Stimulated activated CD4-positive, alpha-beta T cell treated with anti-CD3 and anti-CD28 coated beads, Interleukin-15, amount 100 ng/mL, for 48 hours (primary cell): ENCODE measurements around the gene MTCL3.

Experiments used
- DNase-seq, 2 donors: peaks; one replicate each; pipeline ENCODE4 v3.0.0-alpha.2; 2020; ENCODE audit warnings: low read depth in 2 of 2

The MTCL3 gene

DNA sequence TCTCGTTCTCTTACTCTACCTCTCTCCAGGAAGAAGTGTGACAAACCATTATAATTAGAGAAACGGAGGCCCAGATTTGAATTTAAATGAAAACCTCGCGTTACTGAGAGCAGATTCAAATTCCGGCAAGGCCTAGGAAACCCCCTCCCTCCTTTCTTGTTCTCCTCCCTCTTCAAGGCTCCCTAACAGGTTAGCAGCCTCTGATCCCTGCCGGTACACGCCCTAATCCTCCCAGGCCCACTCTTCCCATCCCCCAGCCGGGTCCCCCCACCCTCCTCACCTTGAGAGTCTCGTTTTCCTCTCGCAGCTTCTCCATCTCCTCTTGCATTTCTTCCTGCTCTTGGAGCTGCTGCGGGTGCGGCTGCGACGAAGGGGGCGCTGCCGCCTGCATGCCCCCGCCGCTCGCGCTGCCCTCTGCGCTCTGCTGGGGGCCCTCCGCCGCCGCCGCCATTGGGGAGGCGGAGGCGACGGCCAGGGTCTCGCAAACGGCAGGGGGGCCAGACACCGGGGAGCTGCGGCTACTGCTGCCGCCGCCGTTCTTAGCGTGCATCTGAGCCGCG is 3.8 kb downstream of the MTCL3 start:
- no peak for DNase-seq

DNA sequence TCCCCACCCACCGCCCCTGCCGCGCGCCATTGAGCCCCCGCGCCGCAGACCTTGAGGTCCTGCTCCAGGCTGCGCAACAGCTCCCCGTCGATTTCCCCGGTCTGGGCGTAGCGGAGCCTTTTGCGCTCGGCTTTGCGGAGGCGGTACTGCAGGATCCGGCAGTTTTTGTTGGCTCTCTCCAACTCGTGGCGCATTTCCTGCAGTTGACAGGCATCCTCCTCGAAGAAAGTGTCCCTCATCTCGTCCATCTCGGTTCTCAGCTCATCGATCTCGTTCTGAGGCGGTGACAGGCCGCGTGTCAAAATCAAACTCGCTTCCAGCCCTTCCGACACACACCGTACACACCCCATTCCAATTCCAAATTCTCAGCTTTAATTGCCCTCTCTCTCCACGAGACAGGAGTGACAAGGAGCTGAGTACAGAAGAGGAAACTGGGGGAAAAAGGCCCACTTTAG is 4.3 kb downstream of the MTCL3 start:
- peak; percentile 4 to 35 for DNase-seq

DNA sequence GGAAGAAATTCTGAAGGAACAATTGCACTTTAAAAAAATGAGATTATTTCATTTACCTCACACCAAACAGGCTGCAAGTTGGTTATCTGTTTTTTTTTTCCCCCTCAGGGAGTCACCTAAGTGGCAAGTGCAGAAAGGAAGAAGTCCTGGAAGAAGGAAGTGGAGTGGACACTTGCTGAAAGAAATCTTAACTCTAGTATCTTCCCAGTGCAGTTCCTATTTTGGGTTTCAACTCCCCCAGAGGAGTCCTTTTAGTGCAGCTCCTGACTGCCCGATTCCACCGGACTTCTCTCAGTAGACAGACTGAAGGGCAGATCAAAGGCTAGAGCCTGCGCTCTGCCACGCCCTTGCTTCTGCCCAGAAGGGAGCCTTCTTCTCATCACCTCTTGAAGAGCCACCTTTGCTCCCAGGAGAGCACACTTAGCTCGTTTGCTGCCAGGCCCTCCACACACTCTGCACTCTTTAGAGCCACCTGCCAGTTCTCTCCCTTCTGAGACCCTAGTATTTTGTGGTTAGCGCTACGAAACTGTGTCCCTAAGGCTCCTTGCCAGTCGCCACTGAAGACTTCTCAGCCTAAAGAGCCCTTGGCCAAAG is 4.9 kb downstream of the MTCL3 start:
- no peak for DNase-seq

DNA sequence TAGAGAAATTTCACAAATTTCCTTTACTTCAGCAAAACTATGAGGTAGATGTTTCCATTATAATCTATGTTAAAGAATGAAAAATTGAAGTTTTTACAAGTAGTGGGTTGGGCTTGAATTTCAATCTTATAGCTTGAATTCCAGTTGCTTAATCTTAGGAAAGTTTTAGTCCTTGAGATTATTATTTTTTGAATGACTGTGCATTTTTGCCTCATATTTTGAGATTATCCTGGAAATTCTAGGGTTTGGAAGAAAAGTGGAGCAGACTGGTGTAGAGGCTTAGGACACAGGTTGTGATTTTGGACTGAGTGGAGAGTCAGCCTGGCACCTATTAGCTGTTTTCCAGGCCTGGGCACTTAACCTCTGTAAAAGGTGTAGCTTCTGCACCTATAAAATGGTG is 5.7 kb downstream of the MTCL3 start:
- DNase-seq: no peak

DNA sequence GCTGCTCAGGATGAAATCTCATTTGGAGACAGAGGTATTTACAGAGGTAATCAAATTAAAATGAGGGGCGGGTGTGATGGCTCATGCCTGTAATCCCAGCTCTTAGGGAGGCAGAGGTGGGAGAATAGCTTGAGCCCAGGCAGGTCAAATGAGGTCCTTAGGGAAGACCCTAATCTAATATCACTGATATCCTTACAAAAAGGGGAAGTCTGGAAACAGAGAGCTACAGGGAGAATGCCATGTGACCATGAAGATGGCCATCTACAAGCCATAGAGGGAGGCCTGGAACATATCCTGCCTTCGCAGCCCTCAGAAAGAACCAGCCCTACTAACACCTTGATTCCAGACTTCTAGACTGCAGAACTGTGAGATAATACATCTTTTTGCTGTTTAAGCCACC is 8.3 kb downstream of the MTCL3 start:
- DNase-seq: no peak

DNA sequence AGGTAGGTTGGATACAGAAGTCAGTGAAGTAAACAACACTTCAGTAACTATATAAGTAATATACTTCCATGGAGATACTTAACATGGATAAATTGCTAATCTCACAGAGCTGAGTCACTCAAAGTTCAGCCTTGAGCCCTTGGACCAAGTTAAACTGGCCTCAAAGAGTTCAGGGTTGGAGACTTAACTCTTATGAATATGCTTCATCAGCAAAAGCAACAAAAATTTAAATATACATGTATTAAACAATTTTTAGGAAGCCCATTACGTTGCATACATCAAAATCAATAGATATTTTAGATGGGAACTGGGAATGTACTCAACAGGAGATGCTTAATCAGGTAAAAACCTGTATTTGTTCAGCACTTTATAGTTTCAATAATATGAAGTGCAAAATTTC is 12.2 kb downstream of the MTCL3 start:
- no peak for DNase-seq

DNA sequence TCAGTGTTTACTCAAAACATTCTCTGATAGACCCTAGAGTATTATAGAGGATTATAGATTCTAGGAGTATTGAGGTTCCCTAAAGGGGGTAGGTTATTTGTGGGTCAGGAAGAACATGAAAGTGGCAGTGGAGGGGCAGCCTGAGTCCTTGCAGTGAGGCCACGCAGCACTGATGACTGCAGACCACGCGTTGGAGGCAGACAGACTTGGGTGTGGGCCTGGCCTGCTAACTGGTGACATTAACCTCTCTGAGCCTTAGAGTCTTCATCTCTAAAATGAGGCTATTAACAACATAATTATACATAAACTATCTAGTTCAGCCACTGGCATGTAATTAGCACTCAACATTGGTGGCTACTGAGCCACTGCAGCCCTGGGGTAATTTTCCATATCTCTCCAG is 16.1 kb downstream of the MTCL3 start:
- DNase-seq: no peak

DNA sequence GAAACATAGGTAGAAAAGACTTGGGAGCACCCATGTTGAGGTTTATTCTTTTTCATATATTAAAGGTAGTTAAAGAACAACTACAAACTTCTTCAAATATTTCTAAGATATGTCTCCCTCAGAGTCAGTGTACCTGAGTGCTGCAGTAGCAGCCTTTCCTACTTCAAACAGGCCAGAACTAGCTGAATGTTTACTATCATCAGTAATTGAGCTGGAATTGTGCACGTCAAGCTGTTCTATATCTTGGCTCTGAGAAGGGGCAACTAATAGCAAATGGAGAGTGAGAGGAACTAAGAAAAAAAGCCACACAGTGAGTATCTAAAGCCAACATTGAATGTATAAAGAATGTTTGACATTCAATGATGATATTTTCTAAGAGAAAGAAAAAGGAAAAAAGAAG is 21.7 kb downstream of the MTCL3 start:
- no peak for DNase-seq

DNA sequence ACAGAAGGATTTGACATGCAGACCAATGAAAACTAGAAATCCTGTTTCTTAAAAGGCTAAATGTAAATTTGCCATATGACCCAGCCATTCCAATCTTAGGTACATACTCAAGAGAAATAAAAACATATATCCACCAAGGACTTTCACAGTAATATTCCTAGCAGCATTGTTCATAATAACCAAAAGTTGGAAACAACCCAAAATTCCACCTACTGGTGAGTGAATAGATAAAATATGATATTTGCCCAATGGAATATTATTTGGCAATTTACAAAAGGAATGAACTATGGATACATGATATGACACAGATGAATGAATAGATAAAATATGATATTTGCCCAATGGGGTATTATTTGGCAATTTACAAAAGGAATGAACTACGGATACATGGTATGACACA is 22.7 kb downstream of the MTCL3 start:
- no peak for DNase-seq

DNA sequence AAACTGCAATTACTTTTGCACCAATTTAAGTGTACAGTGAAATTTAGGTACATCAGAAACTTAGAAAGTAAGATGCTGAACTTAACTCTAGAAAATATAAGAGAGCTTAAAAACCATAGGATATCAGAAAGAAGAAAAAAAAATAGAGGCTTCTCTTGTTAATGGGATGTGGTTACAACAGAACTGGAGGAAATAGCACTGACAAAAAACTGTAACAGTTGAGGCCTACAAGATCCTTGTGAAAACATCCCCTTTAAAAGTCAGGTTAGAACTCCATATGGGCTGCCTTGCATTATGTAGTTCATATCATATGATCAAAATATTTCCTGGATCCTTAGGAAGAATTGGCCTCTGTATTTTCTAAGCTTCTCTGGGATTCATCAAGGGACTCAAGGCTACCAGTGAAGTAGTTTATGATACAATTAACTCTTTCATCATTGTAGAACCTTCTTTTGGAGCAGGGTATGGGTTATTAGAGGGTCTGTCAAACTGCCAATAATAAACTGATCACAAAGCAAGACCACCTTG is 24.8 kb downstream of the MTCL3 start:
- no peak for DNase-seq

DNA sequence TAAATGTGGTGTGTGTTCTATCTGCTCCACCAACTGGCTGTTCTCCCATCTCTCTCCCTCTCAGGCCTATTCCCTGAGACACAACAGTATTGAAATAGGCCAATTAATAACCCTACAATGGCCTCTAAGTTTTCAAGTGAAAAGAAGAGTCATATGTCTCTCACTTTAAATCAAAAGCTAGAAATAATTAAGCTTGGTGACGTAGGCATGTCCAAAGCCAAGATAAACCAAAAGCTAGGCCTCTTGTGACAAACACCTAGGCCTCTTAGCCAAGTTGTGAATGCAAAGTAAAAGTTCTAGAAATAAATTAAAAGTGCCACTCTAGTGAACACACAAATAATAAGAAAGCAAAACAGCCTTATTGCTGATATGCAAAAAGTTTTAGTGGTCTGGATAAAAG is 29.9 kb downstream of the MTCL3 start:
- no peak for DNase-seq

DNA sequence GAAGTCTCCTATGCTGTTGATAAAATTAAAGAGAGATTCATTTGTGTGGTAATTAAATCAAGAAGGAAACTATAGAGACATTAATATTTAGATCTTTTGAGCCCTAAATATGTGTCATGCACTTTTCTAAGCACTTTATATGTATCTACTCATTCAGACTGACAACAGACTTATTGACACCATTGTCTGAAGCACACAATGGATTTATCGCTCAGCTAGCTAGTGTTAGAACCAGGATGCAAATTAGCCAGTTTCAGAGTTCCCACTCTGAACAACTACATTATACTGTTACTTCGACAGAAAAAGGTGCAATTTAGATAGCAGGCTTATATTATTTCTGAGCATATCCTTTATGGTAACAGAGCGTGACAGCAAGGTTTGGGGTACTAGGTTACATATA is 32.2 kb downstream of the MTCL3 start:
- DNase-seq: no peak

DNA sequence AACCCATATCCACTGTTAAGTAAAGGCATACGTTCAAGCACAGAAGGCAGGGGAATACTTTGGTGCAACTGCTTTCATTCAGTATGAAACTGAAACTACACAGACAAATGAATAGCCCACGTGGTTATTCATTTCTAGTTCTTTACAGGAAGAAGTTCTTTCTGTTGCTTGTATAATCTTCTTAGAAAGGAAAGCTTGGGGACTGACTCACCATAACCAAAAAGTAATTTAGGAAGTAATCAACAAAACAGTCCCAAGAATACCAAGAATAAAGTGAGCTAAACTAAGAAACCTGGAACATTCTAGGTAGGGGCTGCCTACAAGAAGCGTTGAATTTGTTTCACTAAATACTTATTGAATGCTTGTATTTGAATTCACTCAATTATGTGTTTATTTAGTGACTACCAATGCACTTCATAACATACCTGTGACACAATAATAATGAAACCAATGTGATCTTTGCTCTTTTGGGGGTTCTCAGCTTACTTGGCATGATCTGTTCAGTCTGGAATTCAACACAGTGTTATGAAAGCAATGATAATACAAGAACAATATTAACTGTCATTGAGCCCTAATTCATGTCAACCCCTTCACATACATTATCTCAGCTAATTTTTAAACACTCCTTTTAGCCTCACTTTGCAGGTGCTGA is 34.8 kb downstream of the MTCL3 start:
- no peak for DNase-seq

DNA sequence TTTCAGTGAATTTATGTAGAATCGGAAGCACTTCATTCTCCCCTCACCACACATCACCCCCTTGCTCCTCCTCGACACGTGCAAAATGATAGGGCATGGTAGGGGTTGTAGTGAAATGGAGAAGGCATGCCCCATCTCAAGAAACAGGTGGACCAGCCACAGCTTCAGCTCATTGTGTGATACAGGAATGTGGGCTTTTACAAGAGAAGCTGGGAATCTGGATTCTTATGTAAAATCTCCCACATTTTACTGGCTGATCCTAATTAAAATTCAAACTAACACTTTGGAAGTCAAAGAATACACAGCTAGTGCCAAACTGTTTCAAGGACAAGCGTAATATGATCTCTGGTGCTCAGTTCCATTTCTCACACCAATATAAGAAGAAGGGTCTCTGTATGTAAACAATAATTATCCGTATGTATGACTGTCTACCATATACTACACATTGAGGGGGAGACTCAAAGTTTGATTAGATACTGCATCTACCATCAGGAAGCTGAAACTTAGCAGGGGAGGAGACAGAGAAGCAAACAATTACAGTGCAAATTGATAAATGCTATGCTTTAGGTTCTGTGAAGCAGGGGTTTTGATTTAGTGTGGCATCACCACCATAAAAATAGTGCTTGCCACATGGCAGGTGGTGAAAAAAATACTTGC is 35.6 kb downstream of the MTCL3 start:
- no peak for DNase-seq

DNA sequence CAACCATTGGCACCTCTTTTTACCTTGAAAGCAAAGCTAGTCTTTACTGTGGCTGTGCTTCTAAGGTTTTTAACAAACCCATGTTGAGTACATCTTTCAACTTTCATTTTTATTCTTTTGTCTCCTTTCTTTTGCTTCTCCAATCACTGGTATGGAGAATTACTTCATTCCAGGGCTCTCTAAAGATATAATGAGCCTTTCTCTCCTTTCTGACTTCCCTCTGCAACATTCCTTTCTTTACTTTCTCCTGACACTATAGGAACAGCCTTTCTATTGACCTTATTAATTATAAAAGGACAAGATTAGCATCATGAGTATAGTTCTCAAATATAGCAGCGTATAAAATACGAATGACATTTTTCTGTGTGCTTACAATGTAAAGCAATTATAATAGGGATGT is 36.8 kb downstream of the MTCL3 start:
- no peak for DNase-seq

DNA sequence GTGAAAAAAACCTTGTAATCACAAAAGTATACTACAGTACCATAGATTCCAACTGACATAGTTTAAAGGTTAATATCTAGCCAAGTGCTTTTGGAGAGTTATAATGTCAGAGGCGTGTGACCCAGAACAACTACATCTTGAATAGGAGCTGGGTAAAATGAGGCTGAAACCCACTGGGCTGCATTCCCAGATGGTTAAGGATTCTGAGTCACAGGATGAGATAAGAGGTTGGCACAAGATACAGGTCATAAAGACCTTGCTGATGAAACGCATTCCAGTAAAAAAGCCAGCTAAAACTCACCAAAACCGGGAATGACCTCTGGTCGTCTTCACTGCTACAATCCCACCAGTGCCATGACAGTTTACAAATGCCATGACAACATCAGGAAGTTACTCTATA is 37.5 kb downstream of the MTCL3 start:
- DNase-seq: no peak

DNA sequence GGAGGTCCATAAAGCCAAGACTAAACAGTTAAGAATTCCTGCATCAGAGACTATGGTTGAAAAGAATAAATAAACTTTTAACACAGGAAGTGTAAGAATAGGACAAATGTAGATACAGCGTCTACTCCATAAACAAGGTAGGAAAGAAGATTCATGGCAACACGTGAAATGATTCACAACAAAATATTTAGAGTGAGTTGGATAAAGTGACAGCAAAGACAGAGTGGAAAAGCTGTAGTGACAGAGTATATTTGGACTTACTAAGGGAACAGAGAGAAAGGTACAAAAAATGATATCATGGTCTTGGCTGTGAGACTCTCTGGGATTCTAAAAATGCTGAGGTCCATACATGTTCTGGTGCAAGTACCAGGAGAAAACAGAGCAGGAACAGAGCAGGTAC is 38.0 kb downstream of the MTCL3 start:
- no peak for DNase-seq

DNA sequence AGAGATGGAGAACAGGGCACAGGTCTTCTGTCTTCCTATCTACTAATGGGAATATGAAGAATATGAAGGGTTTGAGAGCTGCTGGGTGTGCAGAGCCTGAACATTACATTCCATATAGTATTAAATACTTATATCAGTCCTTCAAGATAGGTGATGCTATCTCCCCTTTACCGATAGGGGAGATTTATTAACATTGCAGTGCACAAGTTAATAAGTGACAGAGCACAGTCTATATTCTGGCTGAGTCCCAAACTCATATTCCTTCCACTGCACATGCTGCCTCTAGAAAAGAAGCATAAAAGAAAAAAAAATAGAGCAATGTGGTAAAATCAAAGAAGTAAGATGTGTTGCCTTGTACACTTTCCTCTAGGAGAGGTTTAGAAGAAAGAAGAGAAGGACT is 41.5 kb downstream of the MTCL3 start:
- no peak for DNase-seq

DNA sequence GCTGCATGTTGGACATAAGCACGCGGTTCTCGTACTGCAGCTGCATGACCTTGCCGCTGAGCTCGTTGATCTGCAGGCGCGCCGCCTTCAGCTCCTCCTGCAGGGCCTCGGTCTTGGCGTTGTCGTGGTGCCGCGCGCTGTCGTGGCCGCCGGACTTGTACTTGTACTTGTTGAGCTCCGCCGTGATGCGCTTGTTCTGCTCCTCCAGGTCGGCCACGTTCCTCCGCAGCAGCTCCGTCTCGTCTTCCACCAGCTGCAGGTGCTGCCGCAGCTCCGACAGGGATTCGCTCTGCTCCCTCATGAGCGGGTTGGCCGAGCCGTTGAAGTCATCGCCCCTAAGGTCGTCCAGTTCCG is 43.3 kb downstream of the MTCL3 start:
- DNase-seq: no peak

DNA sequence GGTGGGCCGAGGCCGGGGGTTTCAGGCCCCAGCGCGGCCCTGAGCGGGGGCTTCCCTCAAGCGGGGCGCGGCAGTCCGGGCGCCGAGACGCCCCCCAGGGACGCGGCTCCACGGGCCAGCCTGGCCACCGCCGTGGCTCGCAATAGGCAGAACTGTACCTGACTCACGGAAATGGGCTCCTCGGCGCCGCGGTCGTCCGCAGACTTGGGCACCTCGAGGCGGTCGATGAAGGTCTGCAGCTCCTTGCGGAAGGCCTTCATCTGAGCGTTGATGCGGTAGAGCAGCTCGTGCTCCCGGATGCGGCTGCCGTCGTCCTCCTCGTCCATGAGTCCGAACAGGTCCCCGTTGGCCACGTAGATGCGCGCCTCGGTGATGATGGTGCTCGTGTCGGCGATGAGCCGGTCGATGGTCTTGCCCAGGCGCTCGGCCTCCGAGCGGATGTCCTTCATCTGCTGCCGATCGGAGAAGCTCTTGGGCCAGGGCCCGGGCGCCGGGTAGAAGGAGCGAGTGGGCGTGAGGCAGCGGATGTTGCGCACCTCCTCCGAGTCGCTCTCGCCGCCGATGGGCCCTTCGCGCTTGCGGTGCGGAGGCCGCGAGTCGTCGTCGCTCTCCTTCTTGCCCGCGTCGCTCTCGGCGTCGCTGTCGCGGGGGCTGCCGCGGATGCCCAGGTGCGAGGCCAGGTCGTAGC is 43.9 kb downstream of the MTCL3 start:
- no peak for DNase-seq

DNA sequence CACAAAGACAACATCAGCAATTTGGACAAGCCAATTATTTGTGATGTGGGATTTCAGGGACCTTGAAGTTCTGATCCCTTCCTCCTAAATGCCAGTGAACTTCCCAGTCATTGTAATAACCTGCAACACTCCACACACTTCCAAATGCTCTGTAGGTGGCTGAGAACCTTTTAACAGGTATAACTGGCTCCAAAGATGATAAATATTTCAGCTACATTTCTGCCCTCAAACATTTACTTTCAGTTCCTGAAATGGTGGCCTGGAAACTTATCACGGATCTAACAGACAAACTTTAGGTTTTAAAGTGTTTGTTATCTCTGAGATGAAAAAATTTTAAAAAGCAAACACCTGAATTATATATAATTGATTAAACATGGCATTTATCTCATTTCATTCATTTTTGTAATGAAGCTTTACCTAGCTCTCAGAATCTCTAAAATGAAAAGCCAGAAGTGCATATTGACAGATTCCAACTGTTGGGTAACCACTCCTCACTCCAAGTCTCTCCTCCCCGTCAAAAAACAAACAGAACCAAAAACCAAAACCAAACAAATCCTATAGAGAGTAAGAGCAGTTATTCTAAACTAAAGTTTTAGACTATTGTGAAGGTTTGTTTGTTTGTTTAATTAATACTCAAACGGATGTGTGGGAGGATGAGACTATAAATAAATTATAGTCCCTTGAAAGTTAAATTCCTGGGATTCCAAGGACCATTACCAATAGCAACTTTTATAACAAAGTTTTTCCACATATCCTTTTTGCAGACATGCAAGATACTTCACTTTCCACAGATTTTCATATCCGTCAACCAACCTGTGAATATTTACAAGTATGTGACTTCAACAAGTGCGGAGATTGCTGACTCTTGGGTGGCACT is 47.5 kb downstream of the MTCL3 start:
- no peak for DNase-seq
